Inflammatory macrophage (primary cell): Measurements from ENCODE around the gene D2HGDH.
A peak's percentile ranks its signal among the peaks of the same experiment; 100 is the strongest.
"Not testable (repeated sequence)": the region's sequence is repeated elsewhere in the genome, so short reads cannot be mapped to it uniquely, and the experiment has no call there.

ENCODE experiments used
- DNase-seq, 2 donors: peaks; one replicate each; pipeline ENCODE4 v3.0.0-alpha.2; 2020 to 2022

D2HGDH gene

GRCh38 chr2:241726459-241726858, 8.0 kb upstream of the D2HGDH start:
- DNase-seq, result no peak

GRCh38 chr2:241728000-241728399, 6.4 kb upstream of the D2HGDH start:
- DNase-seq, result no peak

GRCh38 chr2:241728627-241729026, 5.8 kb upstream of the D2HGDH start:
- DNase-seq, result no peak

GRCh38 chr2:241729868-241730267, 4.6 kb upstream of the D2HGDH start:
- DNase-seq, result no peak

GRCh38 chr2:241730671-241731293, 3.6 kb upstream of the D2HGDH start:
- DNase-seq, result peak; percentile 56 to 72

GRCh38 chr2:241732513-241733186, 1.8 kb upstream of the D2HGDH start:
- peak; percentile 39 to 48 for DNase-seq

GRCh38 chr2:241733391-241734207, 831 bp upstream of the D2HGDH start:
- no peak for DNase-seq

- no peak for DNase-seq
These were observed 293 bp upstream of the D2HGDH start for GRCh38 chr2:241734208-241734466.

GRCh38 chr2:241736111-241736510, 1.7 kb downstream of the D2HGDH start:
- DNase-seq, result no peak

- no peak for DNase-seq
These were observed 3.7 kb downstream of the D2HGDH start for GRCh38 chr2:241738040-241738686.

- no peak for DNase-seq
These were observed 4.7 kb downstream of the D2HGDH start for GRCh38 chr2:241739177-241739576.

- DNase-seq, result peak in 1 of 2 donors; percentile 70
These were observed 5.2 kb downstream of the D2HGDH start for GRCh38 chr2:241739651-241740050.

GRCh38 chr2:241741016-241741415, 6.6 kb downstream of the D2HGDH start:
- peak; percentile 75 to 77 for DNase-seq

GRCh38 chr2:241742320-241742939, 8.0 kb downstream of the D2HGDH start:
- no peak for DNase-seq

- DNase-seq, result not testable (repeated sequence)
These were observed 8.6 kb downstream of the D2HGDH start for GRCh38 chr2:241743008-241743407.

GRCh38 chr2:241743620-241744019, 9.2 kb downstream of the D2HGDH start:
- no peak for DNase-seq

- no peak for DNase-seq
These were observed 9.8 kb downstream of the D2HGDH start for GRCh38 chr2:241744028-241744754.

GRCh38 chr2:241745276-241745675, 10.8 kb downstream of the D2HGDH start:
- no peak for DNase-seq

GRCh38 chr2:241746084-241746483, 11.7 kb downstream of the D2HGDH start:
- no peak for DNase-seq

- DNase-seq, result no peak
These were observed 14.2 kb downstream of the D2HGDH start for GRCh38 chr2:241748468-241749256.

- DNase-seq, result no peak
These were observed 15.8 kb downstream of the D2HGDH start for GRCh38 chr2:241750076-241750840.
